HL-60/S4 treated with phorbol 12-myristate 13-acetate at 8.2 ng/mL for 4 days and 3 days (cell line): Measurements from ENCODE around the gene DIPK1A.

Experiments
- in situ Hi-C: fragments of 300-500 bp; cut with MboI; formaldehyde crosslinking; loops from 2 replicates; pipeline ENCODE4 v1.15.0; 2022; ENCODE audit warnings: low sequenced_read_pairs

DIPK1A gene

DNA sequence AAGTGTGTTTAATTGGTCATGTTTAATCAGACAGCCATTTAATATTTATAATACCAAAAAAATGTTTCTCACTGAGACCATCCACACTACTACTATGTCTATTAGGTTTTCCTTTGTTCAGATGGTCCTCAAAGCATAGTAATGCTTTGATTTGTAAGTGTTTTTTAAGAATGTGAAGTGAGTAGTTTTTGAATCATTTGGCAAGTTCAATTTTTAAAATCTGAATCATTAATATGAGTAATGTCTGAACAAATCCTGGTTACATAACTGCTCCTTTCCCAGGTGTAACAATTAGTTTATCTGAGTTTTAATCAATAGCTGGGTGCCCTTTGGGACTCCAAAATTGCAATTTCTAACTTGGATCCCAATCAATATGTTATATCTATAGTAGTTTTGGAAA lies 152.9 kb downstream of the DIPK1A start:
- in situ Hi-C loops: no loop called here

DNA sequence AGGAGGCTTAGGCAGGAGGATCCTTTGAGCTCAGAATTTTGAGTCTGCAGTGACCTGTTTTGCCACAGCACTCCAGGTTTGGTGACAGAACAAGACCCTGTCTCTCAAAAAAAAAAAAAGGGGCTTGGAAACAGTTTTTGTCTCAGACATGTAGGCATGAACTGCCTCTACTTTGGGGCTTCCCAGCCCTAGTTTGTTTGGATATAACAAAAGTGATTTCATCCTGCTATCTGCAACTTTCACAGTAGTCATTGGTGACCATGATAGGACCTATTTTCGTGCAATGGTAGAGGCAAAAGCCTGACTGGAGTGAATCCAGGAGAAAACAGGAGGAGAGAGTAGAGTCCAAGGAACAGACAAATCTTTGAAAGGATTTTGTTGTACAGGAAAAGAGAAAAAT lies 156.0 kb downstream of the DIPK1A start:
- in situ Hi-C loops: no loop called here

DNA sequence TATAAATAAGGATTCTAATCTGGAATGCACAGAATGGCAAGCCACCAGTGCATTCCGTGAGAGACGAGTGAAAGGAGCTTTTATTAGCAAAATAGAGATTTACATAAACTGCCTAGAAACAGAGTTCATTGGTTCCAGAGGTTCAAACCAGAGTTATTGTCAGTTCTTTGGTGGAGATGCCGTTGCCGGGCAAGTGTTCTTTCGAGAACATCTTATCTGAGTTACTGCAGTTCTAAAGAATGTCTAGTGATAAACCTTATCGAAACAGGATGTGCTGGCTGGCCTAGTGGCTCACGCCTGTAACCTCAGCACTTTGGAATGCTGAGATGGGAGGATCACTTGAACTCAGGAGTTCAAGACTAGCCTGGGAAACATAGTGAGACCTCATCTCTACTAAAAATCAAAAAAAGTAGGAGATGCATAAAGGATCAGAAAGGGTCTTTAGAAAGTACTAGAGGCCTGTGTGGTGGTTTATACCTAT lies 156.5 kb downstream of the DIPK1A start:
- in situ Hi-C loops: no loop called here

DNA sequence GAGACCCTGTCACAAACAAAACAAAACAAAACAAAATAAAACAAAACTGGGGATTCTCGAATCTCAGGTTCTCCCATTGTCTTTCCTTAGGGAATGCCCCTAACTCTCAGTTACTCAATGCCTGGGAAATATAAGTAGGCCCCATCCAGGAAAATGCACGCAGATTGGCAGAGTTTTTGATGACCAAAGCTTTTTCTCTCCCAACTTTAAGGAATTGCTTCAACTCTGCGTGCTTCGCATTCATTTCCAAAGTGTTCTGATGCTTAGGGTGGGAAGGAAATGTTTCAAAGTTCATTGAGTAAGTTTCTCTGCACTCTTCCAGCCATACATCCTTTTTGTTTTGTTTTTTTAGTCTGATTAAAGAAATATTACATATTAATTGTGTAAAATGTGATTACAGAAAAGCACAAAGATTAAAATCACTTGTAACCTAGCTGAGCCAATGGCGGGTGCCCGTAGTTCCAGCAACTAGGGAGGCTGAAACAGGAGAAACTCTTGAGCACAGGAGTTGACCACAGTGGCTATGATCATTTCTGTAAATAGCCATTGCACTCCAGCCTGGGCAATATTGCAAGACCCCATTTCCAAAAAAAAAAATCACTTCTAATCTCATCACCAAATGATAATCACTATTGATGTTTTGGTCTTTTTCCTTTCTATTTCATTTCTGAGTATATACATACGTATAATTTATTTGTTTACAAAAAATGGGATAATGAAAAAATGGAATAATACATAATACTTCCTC lies 157.9 kb downstream of the DIPK1A start:
- in situ Hi-C loops: no loop called here

DNA sequence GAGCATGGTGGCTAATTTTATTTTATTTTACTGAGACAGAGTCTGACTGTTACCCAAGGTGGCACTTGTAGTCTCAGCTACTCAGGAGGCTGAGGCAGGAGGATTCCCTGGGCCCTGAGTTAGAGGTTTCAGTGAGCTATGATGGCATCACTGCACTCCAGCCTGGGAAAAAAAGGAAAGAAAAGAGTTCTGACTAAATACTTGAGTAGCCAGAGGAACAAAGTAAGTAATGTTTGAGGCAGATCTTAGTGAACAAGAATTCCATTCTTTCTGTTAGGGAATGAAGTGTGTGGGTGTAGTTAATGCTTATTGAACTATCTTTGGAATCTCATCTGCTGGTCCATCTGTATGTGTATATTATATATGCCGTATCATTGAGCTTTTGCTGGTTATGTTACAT lies 163.3 kb downstream of the DIPK1A start:
- in situ Hi-C loops: no loop called here

DNA sequence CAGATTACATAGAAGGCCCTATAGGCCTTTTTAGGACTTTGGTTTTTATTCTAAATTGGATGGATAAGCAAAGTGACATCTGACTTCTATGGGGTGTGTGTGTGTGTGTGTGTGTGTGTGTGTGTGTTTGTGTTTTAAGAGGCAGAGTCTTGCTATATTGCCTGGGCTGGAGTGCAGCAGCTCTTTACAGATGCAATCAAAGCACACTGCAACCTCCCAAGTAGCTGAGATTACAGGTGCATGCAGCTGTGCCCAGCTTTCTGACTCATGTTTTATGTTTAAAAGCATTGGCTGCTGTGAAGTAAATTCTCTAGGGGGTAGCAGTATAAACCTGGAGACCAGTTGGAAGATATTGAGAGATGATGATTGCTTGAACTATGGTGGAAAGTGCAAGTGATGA lies 164.0 kb downstream of the DIPK1A start:
- in situ Hi-C loops: no loop called here

DNA sequence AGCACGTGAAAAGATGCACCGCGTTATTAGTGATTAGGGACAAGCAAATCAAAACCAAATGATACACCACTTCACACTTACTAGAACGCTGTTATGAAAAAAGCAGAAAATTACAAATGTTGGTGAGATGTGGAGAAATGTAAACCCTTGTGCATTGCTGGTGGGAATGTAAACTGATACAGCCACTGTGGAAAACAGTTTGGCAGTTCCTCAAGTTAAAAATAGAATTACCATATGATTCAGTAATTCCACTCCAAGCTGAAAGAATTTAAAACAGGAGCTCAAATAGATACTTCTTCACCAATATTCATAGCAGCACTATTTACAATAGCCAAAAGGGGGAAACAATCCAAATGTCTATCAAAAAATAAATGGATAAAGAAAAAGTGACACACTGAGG lies 166.1 kb downstream of the DIPK1A start:
- in situ Hi-C loops: no loop called here

DNA sequence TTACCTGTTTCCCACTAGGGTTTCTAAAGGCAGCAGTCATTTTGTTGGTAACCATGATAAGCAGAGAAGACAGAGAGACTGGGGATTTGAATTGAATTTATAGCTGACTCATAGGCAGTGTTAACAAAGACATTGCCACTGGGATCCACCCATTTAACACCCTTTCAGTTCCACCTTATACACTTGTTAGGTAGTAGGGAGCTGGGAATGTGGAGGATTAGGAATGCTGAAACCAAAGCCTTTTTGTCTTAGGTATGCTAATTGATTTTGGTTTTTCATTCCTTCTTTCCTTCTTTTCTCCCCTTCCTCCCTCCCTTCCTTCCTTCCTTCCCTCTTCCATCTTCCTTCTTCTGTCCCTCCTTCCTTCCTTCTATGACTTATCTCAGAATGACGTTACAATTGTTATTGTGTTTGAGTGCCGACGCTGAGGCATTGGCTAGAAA lies 168.9 kb downstream of the DIPK1A start:
- in situ Hi-C loops: no loop called here
